Measurements from ENCODE around the gene PRMT2. TPM values are rescaled to one million over a fixed set of nuclear protein-coding genes. Genes with fewer than 3 reads are reported as not detected.
A peak's percentile ranks its signal among the peaks of the same experiment; 100 is the strongest.

PRMT2 gene
- total and polyA plus RNA-seq, 8 donors, result 91.7 to 153 (median 141) TPM

DNA sequence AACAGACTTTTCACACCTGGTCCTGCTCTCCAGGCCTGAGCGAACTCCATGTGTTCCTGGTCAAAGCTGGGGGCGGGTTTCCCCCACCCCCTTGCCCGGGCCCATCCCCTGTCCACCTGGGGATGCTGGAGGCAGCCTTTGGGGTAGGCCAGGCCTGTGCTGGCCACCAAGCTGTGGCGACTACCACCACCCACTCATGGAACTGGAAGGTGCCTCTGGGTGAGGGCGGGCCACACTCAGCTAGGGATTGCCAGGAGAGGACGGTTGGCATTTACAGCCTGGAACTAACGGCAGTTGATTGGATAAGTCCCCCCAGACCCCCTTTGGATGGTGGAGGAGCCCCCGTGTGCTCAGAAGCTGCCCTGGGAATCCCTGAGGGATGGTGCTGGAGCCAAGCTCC, 38.4 kb upstream of the PRMT2 start:
- TF ChIP-seq, protein P1, sequence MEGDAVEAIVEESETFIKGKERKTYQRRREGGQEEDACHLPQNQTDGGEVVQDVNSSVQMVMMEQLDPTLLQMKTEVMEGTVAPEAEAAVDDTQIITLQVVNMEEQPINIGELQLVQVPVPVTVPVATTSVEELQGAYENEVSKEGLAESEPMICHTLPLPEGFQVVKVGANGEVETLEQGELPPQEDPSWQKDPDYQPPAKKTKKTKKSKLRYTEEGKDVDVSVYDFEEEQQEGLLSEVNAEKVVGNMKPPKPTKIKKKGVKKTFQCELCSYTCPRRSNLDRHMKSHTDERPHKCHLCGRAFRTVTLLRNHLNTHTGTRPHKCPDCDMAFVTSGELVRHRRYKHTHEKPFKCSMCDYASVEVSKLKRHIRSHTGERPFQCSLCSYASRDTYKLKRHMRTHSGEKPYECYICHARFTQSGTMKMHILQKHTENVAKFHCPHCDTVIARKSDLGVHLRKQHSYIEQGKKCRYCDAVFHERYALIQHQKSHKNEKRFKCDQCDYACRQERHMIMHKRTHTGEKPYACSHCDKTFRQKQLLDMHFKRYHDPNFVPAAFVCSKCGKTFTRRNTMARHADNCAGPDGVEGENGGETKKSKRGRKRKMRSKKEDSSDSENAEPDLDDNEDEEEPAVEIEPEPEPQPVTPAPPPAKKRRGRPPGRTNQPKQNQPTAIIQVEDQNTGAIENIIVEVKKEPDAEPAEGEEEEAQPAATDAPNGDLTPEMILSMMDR (IDR thresholded peaks at IDR 0.05), result no peak
- peaks cover 0 to 30% of the 10 kb centered on the region in 2 donors for H3K9me3 ChIP-seq
- H3K36me3 ChIP-seq, result no peaks in the 10 kb centered on the region
- intact Hi-C loops (cut with DNase I), result no loop called here
- peaks cover 0 to 7% of the 10 kb centered on the region in 2 donors for H3K4me1 ChIP-seq
- ATAC-seq (no peak), DNase-seq (no peak)
- H3K27ac ChIP-seq, result no peak overlapping the region
- H3K4me3 ChIP-seq, result no peak overlapping the region
- H3K27me3 ChIP-seq, result no peaks in the 10 kb centered on the region

DNA sequence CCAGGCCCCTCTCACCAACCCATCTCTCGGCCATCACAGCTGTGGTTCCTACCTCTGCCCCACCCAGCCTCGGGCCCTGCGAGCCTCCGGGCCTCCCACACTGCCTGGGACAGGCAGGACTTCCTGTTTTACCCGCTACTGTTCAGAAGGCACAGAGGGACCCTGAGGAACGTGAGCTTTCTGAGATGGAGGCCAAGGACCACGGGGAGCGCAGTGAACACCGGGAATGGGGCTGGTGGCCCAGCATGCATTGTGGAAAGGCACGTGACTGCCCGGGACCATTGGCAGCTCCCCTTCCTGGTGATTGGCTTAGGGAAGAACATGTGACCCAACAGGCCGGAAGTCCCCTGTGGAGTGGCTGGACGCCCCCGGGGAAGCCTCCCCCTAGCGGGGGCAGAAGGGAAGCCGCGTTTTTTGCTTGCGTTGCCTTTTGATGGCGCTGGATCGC, 37.6 kb upstream of the PRMT2 start:
- no peak for DNase-seq
- H3K4me3 ChIP-seq, result no peak overlapping the region
- TF ChIP-seq, protein P1 (IDR thresholded peaks at IDR 0.05), result no peak
- no peaks in the 10 kb centered on the region for H3K27me3 ChIP-seq
- ATAC-seq, result no peak
- no peaks in the 10 kb centered on the region for H3K36me3 ChIP-seq
- no peak overlapping the region for H3K27ac ChIP-seq
- H3K9me3 ChIP-seq, result peaks cover 0 to 22% of the 10 kb centered on the region in 2 donors
- intact Hi-C loops (cut with DNase I), result no loop called here
- peaks cover 0 to 7% of the 10 kb centered on the region in 2 donors for H3K4me1 ChIP-seq

DNA sequence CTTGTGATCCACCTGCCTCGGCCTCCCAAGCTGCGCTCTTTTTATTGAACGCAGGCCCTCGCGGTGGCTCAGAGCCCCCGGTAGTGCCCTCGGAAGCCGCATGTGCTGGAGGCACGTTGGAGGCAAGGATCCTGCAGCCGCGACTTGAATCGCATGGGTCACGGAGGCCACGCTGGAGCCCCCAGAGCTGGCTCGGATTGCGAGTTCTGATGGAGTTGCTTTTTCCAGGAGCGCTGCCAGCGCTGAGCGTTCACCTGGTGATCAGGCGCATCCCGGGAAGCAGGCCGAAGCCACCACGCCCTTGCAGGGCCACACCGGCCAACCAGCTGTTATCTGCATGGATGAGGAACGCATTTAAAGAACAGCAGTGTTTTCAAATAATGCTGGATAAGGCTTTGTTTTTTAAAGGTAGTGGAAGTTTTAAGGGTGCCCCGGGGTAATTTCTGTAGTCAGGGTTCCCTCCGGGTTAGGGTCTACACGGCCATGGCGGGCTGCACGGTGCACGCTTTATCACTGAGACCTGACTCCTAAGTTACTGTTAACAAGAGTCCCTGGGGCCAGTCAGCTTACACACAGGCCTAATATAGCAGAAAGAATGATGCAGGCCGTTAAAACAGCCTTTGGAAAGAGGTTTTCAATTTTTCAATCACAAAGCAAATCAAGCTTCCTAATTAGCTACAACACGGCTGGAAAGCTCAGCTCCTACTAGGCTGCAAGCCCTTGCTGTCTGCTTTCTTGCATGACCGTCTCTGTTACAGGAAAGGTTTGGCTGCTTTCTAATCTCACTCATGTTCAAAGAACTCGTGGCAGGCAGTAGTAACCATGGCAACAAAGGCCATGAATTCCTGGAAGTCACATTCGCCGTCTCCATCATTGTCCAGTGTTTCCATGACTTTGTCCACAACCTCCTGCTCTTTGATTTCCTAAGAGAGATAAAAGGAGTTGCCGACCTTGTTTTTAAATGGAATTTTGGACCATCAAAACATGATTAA, 36.6 kb upstream of the PRMT2 start:
- intact Hi-C loops (cut with DNase I), result no loop called here
- TF ChIP-seq, protein P1 (IDR thresholded peaks at IDR 0.05), result no peak
- H3K4me1 ChIP-seq, result peaks cover 0 to 7% of the 10 kb centered on the region in 2 donors

DNA sequence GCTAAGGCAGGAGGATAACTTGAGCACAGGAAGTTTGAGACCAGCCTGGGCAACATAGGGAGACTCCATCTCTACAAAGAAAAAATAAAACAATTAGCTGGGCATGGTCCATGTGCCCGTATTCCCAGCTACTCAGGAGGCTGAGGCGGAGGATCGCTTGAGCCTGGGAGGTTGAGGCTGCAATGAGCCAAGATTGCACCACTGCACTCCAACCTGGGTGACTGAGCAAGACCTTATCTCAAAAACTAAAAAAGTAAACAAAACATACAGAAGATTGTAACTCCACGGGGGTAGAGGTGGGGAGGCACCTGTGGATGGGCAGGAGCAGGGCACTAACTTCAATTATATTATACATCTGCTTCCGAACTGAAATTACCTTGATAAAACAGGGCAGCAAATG, 35.2 kb upstream of the PRMT2 start:
- no peak for ATAC-seq
- H3K4me1 ChIP-seq, result peaks cover 7 to 8% of the 10 kb centered on the region in 2 donors
- H3K36me3 ChIP-seq, result no peaks in the 10 kb centered on the region
- no peaks in the 10 kb centered on the region for H3K27me3 ChIP-seq
- intact Hi-C loops (cut with DNase I), result no loop called here
- no peak for DNase-seq
- TF ChIP-seq, protein P1 (IDR thresholded peaks at IDR 0.05), result no peak
- H3K27ac ChIP-seq, result no peak overlapping the region
- no peak overlapping the region for H3K4me3 ChIP-seq
- no peaks in the 10 kb centered on the region for H3K9me3 ChIP-seq

More for the DNA sequence above, 36.6 kb upstream of the PRMT2 start:
- Histone ChIP-seq H3K36me3 (no peaks in the 10 kb centered on the region), H3K9me3 (peaks cover 0 to 12% of the 10 kb centered on the region in 2 donors), H3K4me3 (no peak overlapping the region), H3K27ac (no peak overlapping the region), H3K27me3 (no peaks in the 10 kb centered on the region)
- ATAC-seq (peak; percentile 54), DNase-seq (peak in 2 of 4 donors; percentile 33 to 50)

DNA sequence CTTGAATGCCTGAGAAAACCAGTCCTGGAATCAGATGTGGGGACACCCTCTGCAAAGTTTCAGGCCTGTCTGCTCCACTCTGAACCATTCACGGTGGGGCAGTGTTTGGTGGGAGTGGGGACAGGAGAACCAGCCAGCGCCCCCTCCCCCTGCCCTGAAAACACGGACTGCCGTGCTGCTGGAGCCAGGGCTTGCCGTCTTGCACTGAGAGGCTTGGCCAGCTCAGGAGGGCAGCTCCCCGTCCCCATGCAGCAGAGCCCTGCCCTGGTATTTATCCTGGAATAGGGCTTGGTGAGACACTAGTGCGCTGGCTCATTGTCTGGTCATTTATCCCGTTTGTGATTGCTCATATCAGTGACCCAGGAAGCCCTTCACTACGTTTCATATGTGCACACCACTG, 34.5 kb upstream of the PRMT2 start:
- Histone ChIP-seq H3K27me3 (no peaks in the 10 kb centered on the region), H3K9me3 (no peaks in the 10 kb centered on the region), H3K27ac (no peak overlapping the region), H3K4me1 (peaks cover 7 to 15% of the 10 kb centered on the region in 2 donors), H3K4me3 (no peak overlapping the region), H3K36me3 (no peaks in the 10 kb centered on the region)
- TF ChIP-seq, protein P1 (IDR thresholded peaks at IDR 0.05), result no peak
- intact Hi-C loops (cut with DNase I), result no loop called here
- no peak for ATAC-seq
- no peak for DNase-seq

All from left lung (tissue), 10 donors.